ENCODE results near the gene HSPA5. TPM values are rescaled to one million over a fixed set of nuclear protein-coding genes. Genes with fewer than 3 reads are reported as not detected.

The HSPA5 gene
- total and polyA plus RNA-seq, 10 of the 15 experiments (the other 5 are each of a cell fraction or from before 2014, with no cell fraction given), result 39.8 to 517 (median 105) TPM

GRCh38 chr9:125241000-125241862, at the start of gene HSPA5 (continued):
- TF ChIP-seq USF2 (IDR thresholded peaks at IDR 0.05; ENCODE audit: borderline replicate concordance, low read depth, low read length), result no peak
- TF ChIP-seq ZNF217 (IDR thresholded peaks at IDR 0.05), result no peak
- TF ChIP-seq, protein P1, sequence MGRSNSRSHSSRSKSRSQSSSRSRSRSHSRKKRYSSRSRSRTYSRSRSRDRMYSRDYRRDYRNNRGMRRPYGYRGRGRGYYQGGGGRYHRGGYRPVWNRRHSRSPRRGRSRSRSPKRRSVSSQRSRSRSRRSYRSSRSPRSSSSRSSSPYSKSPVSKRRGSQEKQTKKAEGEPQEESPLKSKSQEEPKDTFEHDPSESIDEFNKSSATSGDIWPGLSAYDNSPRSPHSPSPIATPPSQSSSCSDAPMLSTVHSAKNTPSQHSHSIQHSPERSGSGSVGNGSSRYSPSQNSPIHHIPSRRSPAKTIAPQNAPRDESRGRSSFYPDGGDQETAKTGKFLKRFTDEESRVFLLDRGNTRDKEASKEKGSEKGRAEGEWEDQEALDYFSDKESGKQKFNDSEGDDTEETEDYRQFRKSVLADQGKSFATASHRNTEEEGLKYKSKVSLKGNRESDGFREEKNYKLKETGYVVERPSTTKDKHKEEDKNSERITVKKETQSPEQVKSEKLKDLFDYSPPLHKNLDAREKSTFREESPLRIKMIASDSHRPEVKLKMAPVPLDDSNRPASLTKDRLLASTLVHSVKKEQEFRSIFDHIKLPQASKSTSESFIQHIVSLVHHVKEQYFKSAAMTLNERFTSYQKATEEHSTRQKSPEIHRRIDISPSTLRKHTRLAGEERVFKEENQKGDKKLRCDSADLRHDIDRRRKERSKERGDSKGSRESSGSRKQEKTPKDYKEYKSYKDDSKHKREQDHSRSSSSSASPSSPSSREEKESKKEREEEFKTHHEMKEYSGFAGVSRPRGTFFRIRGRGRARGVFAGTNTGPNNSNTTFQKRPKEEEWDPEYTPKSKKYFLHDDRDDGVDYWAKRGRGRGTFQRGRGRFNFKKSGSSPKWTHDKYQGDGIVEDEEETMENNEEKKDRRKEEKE (IDR thresholded peaks at IDR 0.05), result no peak
- peak; percentile 97 for TF ChIP-seq POLR2A (IDR thresholded peaks at IDR 0.05; ENCODE audit: low read depth, low read length)
- TF ChIP-seq RFX5 (IDR thresholded peaks at IDR 0.05; ENCODE audit: low read depth, low read length), result peak; percentile 88
- no peak for TF ChIP-seq NFIC (IDR thresholded peaks at IDR 0.05; ENCODE audit: low read depth, low read length)
- peak; percentile 53 for TF ChIP-seq SKIL (IDR thresholded peaks at IDR 0.05; ENCODE audit: low read depth, poor library complexity, severe bottlenecking)
- peak; percentile 8 for TF ChIP-seq SIX5 (IDR thresholded peaks at IDR 0.05; ENCODE audit: low read depth, low read length, severe bottlenecking)
- TF ChIP-seq SUZ12 (IDR thresholded peaks at IDR 0.05; ENCODE audit: unreplicated experiment), result no peak
- TF ChIP-seq IKZF2 (IDR thresholded peaks at IDR 0.05), result no peak
- TF ChIP-seq ZNF24 (IDR thresholded peaks at IDR 0.05), result no peak
- TF ChIP-seq HDAC6 (IDR thresholded peaks at IDR 0.05; ENCODE audit: unreplicated experiment), result peak; percentile 37
- peak; percentile 62; the same call in 1 of the 2 replicates for TF ChIP-seq RELB (IDR thresholded peaks at IDR 0.05; ENCODE audit: low read depth)
- TF ChIP-seq EGR1 (IDR thresholded peaks at IDR 0.05; ENCODE audit: borderline replicate concordance in 1 of 2, low read depth in 2 of 2, low read length in 2 of 2), result no peak
- TF ChIP-seq JUND (IDR thresholded peaks at IDR 0.05; ENCODE audit: low read depth, low read length), result no peak
- peak; percentile 69 for TF ChIP-seq NR2C2 (IDR thresholded peaks at IDR 0.05; ENCODE audit: borderline replicate concordance, control insufficient read depth, insufficient read length, low read depth)
- TF ChIP-seq YY1 (IDR thresholded peaks at IDR 0.05; ENCODE audit: low read depth, low read length), result no peak
- TF ChIP-seq NR2C1 (IDR thresholded peaks at IDR 0.05), result peak; percentile 97
- TF ChIP-seq SREBF1 (IDR thresholded peaks at IDR 0.05; ENCODE audit: low read length), result peak; percentile 73
- TF ChIP-seq IRF4 (IDR thresholded peaks at IDR 0.05; ENCODE audit: low read depth, low read length), result 0 out of 2 replicates have a peak, but pooled peaks have one; percentile 19
- TF ChIP-seq, protein P2, sequence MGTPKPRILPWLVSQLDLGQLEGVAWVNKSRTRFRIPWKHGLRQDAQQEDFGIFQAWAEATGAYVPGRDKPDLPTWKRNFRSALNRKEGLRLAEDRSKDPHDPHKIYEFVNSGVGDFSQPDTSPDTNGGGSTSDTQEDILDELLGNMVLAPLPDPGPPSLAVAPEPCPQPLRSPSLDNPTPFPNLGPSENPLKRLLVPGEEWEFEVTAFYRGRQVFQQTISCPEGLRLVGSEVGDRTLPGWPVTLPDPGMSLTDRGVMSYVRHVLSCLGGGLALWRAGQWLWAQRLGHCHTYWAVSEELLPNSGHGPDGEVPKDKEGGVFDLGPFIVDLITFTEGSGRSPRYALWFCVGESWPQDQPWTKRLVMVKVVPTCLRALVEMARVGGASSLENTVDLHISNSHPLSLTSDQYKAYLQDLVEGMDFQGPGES (IDR thresholded peaks at IDR 0.05), result peak; percentile 94
- no peak for TF ChIP-seq STAT3 (IDR thresholded peaks at IDR 0.05; ENCODE audit: low read depth, low read length)
